GM20431 (cell line): Measurements from ENCODE around the gene STX8.
"Not testable (repeated sequence)": the region's sequence is repeated elsewhere in the genome, so short reads cannot be mapped to it uniquely, and the experiment has no call there.

ENCODE experiments used
- in situ Hi-C: fragments of 300-500 bp; cut with MseI, MboI; formaldehyde crosslinking; loops from one replicate; pipeline ENCODE4 v1.15.0; 2020; ENCODE audit warnings: low sequenced_read_pairs; ENCODE audit not compliant: unreplicated experiment

The STX8 gene

DNA sequence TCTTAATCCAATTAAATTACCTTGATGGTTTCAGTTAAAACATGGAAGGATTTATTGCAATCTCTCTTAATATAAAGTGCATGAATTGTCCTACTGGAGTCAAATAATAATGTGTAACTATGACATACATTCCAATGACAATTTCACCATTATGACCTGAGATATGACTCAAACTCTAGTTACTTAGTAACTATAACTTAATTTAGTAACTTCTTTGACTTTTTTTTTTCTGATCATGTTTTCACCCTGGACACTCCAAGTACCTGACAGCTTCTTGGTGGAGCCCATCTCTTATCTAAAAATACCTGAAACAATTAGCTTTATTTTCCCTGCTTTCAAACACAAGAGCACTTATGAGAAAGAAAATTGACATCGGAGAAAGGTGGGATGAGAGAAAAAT lies 123.7 kb downstream of the STX8 start:
- in situ Hi-C loops: no loop called here

DNA sequence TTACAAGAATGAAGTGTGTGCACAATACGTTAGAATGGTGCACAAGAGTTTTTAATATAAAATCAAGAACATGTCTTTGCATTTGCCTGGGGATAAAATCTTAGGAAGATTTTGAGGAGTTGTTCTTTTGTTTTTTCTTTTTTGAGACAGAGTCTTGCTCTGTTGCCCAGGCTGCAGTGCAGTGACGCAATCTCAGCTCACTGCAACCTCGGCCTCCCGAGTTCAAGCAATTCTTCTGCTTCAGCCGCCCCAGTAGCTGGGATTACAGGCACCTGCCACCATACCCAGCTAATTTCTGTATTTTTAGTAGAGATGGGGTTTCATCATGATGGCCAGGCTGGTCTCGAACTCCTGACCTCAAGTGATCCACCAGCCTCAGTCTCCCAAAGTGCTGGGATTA lies 128.3 kb downstream of the STX8 start:
- in situ Hi-C loops: not testable (repeated sequence)

DNA sequence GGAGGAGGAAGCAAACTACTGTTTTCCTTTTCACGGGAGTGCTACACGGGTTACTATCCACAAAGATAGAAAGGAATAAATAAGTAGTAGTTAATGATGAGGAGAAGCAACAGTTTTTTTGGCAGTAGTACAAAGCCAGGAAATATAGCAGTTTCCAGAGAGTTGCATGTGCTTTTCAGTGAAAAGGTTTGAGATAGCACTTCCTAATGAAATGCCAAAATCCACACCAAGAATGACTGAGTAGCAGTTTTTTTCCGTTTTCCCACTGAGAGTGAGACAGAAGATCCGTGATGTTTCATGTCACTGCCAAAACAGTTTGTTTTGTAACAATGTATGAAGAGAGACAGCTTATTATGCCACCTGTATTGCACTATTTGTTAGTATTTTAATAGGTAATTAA lies 129.1 kb downstream of the STX8 start:
- in situ Hi-C loops: no loop called here

DNA sequence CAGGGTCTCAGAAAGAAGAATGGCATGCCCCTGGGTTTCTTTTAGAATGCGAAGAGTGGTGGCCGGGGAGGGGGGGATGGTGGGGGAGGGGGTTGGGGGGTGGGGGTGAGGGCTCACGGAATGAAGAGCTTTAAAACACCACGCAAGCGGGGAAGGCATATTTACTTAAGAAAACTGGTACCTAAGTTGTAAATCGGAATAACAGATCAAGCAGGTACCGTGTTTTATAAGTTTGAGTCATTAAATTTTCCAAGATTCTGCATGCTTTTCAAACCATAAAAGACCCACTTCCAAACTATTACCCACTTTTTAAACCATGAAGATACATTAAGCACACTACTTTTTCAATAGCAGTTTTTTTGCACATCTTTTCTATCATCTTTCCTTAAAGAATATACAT lies 130.2 kb downstream of the STX8 start:
- in situ Hi-C loops: no loop called here

DNA sequence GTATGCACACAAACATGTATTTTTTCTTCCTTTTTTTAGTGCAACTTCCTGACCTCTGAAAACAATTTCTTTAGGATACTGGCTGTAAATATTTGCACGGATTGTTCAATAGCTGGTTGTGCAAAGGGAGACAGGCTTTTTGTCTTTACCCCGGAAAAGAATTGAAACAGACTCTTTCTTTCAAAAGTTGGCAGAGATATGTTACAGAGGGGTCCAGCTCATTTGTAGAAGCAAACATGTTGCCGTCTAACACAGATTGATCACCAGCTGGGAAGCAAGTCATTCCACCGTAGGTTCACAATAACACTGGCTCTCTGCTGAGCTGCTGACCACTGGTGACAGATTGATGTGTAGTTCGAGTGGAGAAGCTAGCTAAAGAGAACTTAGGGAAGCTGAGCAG lies 130.9 kb downstream of the STX8 start:
- in situ Hi-C loops: no loop called here

DNA sequence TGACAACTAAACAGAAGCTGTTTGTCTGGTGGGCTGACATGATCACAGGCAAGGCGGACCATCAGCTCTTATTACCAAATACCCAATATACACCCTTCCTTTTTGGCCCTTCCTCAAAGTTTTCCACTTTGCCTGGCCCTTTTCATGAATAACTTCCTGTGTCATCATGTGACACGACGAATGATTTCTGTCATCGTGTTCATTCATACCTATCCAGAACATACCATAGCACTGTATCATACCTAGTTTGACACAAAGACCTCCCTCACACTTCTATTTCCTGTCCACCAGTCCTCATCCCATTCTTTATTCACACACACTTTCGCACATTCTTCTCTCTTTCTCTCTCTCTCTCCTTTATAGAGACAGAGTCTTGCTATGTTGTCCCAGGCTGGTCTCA lies 131.8 kb downstream of the STX8 start:
- in situ Hi-C loops: no loop called here

DNA sequence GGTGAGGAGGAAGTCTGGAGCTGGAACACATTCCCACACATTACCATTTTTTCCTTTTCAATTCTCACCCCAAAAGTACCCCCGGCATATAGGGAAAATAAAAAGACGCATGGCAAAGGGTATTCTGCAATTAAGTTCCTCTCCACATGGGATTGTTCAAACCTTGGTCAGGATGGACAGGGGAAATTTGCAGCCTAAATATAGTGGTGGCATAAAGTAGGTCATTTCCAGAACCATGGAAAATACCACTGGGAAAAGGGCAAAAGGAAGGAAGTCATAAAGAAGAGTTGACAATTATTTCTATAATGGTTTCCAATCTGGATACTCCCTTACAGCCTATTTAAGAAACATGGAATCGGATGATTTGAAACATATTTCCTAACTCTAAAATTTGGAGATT lies 135.8 kb downstream of the STX8 start:
- in situ Hi-C loops: no loop called here

DNA sequence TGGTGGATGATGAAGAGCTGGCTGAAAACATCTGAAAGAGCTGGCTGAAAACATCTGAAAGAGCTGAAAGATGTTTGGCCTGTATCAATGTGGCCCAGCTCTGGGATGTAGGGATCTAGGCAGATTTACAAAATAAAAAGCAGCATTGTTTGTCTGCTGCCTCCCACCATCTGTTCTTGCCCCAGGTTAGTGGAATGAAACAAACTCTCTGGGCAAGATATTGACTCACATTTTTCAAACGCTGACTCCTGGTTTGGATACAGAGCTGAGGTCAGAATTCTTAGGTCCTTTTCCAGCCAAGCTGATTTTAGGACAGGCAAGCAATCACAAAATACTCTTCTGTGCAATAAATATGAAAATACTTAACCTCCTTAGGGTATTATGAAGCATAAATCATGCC lies 139.0 kb downstream of the STX8 start:
- in situ Hi-C loops: no loop called here

DNA sequence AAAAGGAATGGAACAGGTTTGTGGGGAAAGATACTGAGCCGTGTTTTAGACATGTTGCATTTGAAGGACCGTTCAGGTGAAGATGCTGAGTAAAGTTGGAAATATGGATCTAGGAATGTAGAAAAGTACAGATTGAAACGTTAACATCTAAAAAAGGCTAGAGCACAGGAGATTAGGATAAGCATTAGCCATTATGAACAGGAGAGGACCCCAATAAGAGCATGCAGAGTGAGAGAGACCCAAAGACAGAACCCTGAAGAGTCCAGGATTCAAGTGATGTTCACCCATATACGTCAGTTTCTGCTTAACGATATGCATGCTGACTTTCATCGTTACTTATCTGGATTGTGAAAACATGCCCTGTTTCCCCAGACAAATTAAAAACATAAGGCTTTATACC lies 140.5 kb downstream of the STX8 start:
- in situ Hi-C loops: no loop called here

DNA sequence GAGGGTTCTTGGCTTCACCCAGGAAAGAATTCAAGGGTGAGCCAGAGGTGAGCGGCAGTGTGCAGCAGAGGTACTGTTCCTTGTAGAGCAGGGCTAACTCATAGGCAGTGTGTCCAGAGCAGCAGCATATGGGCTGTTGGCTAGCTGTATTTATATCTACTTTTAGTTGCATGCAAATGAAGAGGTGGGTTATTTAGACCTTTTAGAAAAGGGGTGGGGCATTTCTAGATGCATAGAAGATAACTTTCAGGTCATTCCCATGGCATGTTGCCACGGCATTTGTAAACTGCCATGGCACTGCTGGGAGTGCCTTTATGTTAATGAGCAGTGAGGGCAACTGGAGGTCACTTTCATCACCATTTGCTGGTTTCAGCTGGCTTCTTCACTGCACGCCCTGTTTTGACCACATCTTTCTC lies 141.0 kb downstream of the STX8 start:
- in situ Hi-C loops: no loop called here

DNA sequence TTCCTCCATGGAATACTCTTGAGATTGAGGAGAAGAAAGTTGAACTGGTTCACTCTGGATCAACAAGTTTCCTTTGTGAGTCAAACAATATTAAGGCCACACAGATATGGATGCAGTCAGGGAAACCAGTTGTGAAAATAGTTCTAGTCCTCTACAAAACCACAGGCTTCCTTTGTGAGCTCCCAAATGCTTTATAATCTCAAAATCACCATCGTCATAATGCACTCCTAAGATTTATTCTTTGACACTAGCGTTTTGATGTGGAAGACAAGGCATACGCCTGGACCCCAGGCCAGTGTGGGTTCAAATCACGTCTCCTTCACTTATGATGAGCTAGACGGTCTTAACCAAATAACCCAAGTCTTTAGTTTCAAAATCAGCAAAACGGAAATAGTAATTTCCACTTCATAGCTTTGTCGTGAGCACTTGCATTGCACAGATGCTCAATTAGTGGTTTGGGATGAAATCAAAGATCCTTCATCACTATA lies 142.6 kb downstream of the STX8 start:
- in situ Hi-C loops: no loop called here

DNA sequence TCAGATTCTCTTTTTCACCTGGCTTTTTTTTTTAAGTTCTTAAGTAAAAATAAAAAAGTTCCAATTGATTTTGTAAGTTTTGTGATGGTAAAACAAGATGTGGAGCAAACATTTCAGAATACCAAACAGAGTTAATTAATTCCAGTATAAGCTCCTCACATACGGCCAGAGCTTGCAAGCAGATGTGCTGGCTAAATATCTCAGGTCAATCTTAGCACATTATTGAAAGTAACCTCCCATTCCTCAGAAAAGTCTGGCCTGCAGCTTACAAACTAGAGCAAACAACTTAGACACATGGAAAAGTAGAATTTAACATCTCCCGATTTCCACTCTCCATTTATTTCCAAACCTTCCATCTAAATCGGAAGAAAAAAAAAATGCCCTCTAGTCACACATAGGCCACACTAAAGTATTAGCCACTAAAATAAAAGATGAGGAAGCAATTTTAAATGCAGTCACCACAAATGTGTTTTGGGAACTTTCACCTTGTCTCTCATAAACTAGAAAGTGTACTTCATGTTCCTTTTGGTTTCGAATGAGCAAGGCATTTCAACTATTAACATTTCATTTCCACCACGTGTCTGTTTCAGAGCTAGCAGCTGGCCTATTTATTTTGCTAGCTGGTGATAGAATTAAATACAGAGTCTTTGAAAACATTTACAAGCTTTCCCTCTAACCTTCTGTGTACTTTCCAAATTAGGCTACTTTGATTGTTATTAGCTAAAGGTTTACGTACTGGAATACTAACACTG lies 143.3 kb downstream of the STX8 start:
- in situ Hi-C loops: no loop called here

DNA sequence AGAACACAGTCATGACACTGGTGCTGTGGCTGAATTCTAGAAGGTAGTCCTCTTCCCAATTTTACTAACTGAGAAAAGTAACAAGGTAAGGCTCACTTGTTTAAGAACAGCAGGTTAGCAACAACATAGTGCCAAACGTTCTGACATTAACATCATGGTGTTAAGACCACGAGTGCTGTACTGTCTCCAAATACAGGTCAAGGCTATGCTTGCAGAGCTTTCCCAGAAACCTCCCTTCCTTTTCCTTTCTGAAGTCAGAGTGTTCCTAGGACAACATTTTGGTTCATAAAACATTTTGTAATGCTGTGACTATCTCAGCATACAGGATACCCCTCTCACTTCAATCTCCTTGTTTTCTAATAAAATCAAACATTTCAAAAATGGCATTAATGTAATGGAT lies 144.0 kb downstream of the STX8 start:
- in situ Hi-C loops: no loop called here

DNA sequence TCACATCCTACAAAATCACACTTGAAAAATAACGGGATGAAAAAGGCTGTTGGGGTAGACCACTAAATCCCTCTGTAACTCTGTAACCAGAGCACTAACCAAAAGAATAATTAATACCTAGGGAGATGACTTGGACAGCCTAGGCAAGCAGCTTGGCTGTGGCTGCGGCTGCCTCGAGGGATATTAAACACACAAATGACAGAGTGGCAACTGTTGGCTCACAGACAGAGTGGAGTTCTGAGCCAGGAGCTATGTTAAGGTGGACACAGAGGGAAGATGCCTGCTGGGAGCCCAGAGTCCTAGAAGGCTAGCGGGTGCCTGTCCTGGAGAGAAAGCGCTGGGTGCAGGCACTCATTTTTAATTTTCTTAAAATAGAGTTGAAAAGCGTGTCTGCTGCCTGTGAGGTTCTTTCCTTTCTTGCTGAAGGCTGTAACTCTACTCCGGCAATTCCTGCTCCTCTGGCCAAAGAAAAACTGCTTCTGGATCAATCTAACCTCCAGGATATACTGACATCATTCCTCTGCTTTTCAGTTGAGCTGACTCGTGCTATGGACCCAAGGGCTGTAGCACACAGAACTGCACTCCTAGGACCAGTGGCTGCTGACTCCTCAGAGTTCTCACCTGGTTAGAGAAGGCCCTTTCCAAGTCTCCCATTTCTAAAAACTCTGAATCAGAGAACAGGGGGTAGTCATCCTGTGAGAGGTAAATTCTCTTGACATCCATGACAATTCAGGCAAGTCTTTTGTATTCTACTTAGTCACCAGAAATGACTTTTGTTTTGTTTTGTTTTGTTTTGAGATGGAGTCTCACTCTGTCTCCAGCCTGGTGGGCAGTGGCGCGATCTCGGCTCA lies 147.9 kb downstream of the STX8 start:
- in situ Hi-C loops: no loop called here

DNA sequence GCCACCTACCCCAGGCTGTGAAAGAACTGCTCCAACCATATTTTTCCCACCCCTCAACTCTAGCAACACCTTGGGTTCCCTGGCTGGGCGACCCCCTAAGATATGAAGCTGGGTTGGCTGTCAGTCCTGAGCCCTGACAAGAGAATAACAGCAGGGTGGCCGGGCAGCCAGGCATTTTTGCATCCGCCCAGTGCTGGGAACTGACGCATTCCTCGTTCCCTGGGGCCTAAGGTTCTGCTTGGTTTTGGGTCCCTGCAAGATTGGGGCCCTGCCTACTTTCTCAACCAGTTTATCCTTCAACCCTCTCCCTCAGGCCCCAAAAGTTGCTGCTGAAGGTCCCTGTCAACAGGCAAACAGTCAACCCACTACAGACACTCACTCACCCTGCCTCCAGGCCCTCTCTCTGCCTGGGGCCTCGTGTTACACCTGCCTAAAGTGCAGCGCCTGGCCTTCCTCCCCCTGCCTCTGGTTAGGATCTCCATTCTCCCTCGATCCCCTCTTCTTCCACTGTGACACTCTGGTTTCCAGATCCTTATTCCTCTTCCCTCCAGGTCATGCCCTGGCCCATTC lies 151.5 kb downstream of the STX8 start:
- in situ Hi-C loops: no loop called here

DNA sequence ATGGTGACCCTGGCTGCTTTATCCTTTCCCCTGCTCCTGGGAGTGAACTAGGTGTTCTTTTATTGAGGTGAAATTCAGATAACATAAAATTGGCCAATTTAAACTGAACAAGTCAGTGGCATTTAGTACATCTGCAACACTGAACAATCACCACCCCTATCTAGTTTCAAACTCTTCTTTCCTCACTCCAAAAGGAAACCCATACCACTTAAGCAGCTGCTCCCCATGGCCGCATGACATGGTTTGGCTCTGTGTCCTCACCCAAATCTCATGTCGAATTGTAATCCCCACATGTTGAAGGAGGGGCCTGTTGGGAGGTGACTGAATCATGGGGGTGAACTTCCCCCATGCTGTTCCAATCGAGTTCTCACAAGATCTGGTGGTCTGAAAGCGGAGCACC lies 154.1 kb downstream of the STX8 start:
- in situ Hi-C loops: no loop called here

DNA sequence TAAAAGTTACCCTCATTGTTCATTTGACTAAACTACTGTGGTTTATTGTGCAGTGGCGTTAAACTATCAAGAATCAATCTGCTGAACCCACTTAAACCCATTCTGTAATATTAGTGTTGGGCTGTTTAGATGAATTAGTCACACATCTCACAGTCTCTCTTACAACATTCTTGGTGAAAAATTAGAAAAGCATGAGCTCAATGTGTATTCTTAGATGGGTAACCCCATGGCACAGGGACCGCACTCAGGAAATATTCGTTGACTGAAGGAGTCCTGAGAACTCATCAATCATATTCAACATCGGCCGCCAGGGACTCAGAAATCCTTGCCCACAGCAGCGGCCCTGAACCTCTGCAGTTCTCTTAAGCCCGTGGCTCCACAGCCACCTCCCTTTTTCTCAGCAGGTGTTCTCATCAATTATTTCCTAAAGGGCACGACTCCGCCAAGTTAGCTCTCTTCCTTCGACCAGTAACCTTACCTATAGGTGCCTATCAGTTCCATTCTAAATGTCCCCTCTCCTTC lies 155.6 kb downstream of the STX8 start:
- in situ Hi-C loops: no loop called here

DNA sequence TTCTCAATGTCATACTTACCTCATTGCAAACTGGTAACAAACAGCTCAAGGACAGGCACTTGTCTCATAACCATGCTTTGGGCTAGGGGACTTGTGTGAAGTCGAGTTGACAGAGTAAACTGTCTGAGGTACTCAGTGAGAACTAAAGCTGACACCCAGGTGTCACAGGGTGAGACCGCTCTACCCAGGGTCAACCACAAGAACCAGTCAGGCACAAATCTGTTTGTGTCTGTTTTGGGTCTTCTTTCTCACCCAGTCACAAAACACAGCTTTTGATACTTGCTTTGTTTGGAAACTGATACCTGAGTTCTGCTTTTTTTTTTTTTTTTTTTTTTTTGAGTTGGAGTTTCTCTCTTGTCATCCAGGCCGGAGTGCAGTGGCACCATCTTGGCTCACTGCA lies 161.1 kb downstream of the STX8 start:
- in situ Hi-C loops: no loop called here

DNA sequence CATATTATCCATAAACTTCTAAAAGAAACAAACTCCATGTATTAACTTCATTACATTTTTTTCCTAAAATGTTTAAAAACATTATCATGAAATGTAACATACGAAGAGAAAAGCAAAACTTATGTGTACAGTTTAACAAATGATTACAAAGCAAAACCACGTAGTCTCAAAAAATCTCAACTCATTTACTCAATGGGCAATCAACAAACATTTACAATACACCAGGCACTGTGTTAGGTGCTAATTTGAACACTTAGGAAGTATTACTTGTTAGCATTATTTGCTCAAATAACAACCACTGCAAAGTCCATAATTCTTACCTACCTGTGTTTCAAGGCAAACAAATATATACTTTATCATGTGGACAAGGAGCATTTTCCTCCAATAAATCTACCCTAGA lies 164.9 kb downstream of the STX8 start:
- in situ Hi-C loops: no loop called here

DNA sequence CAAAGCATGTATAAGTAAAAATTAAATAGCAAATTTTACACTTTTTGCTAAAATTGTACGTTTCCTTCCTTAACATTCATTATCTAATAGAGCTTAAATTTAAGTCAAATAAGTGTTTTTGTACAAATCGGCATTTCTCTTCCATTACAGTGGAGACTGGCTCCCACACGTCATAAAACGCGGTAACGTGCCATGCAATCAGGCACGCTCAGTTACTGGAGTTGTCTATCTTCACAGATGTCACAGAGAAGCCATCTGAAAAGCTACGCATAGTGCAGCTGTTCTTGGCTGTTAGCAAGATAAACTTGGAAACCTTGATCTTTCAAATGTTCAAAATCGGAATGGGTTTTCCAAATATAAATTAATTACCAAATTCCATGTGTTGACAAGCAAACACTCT lies 165.3 kb downstream of the STX8 start:
- in situ Hi-C loops: no loop called here

DNA sequence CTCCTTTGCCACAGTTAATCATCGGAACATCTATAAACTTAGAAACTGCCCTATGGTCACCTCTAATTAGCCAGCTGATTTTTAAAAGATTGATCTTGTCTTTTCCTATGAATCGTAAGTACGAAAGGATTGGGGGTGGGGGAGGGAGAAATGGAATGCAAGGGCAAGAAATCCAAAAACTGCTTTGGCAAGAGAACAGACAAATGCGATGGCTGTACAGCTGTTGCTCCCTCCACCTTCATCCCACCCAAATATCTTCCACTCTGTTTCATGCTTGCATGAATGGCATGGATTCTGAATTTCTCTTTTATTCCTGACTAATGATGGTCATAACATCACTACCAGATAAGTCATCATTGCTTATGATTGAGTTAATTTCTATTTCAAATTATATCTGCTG lies 165.7 kb downstream of the STX8 start:
- in situ Hi-C loops: no loop called here
